ENCODE data around the gene SPRED2.

SPRED2 gene

DNA sequence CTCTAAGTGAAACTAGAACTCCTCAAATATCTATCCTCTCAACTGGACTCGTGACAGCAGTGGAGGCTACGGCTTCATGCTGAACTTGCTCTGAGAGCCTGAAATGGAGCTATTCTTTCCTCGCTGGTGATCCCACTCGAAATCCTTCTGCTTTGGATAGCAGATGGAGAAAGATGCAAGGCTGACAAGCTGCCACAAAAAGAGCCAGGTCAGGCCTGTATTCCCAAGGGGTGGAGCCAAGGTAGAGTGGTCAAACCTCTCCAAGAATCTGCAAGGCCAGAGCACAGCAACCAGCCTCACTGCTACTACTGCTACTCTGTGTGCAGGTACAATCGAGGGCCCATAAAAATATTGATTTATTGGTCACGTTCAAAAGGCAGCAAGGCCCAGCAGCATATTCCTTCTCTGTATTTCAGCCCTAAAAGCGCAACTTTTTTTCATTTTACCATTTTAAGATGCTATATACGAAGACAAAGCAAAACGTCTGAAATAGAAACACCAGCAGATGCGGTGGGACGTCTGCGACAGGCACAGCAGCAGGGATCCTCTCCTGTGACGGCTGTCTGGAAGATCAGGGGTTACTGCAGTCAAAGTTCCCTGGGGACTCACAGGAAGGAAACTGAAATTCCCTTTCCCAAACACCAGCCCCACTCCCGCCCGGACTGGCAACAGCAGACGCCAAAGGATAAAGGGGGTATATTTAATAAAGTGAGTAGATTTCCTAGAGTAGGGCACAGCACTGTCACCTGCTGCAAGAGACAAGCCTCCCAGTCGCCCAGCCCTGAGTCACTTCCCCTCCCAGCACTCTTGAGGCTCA is 2.4 kb downstream of the SPRED2 start:
- Histone ChIP-seq H3K4me1 (ENCODE audit: control insufficient read depth, low read length) (peaks cover 18% of the 10 kb centered on the region), H3K9me3 (ENCODE audit: control insufficient read depth, insufficient read depth, low read length) (no peaks in the 10 kb centered on the region), H3K9me2 (replicated peaks; ENCODE audit: control insufficient read depth, low read length) (no peaks in the 10 kb centered on the region), H3K27me3 (ENCODE audit: control insufficient read depth, low read length) (peaks cover 18% of the 10 kb centered on the region), H3F3A (ENCODE audit: control insufficient read depth, insufficient read depth) (peaks cover 8% of the 10 kb centered on the region), H3K4me2 (ENCODE audit: low read length) (peak overlapping the region; percentile 88), H3K4me3 (ENCODE audit: low read length) (peak overlapping the region; percentile 91), H3K79me2 (ENCODE audit: control insufficient read depth, low read length) (peaks cover 60% of the 10 kb centered on the region), H3K27ac (ENCODE audit: low read depth, low read length) (no peak overlapping the region), H4K20me1 (ENCODE audit: control insufficient read depth, insufficient read depth, low read depth, low read length) (peaks cover 11% of the 10 kb centered on the region), H3K36me3 (ENCODE audit: control insufficient read depth, low read length) (peaks cover 7% of the 10 kb centered on the region)
- TF ChIP-seq, protein P1, sequence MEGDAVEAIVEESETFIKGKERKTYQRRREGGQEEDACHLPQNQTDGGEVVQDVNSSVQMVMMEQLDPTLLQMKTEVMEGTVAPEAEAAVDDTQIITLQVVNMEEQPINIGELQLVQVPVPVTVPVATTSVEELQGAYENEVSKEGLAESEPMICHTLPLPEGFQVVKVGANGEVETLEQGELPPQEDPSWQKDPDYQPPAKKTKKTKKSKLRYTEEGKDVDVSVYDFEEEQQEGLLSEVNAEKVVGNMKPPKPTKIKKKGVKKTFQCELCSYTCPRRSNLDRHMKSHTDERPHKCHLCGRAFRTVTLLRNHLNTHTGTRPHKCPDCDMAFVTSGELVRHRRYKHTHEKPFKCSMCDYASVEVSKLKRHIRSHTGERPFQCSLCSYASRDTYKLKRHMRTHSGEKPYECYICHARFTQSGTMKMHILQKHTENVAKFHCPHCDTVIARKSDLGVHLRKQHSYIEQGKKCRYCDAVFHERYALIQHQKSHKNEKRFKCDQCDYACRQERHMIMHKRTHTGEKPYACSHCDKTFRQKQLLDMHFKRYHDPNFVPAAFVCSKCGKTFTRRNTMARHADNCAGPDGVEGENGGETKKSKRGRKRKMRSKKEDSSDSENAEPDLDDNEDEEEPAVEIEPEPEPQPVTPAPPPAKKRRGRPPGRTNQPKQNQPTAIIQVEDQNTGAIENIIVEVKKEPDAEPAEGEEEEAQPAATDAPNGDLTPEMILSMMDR (IDR thresholded peaks at IDR 0.05; ENCODE audit: low read depth, low read length, poor library complexity, severe bottlenecking) = no peak
- no peak for TF ChIP-seq EZH2phosphoT487 (IDR thresholded peaks at IDR 0.05; ENCODE audit: borderline replicate concordance, low read length)

DNA sequence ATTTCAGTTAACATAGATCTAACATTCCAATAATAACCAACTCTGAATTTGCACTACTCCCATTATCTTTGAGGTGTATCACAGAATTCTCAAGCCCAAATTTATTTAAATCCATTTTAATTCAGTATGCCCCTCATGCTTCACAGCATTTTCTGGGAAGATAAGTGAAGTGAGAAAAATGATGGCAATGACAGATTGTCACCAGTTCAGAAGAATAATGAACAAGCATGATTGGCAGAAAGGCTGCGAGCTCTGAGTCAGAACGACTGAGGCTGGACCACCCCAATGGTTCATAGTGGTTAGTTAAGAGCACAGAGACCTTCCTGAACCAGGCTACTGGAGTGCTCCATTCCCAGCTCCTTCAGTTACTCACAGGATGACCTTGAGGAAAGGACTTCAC is 4.9 kb downstream of the SPRED2 start:
- Histone ChIP-seq H3K79me2 (ENCODE audit: control insufficient read depth, low read length) (peaks cover 84% of the 10 kb centered on the region), H3K36me3 (ENCODE audit: control insufficient read depth, low read length) (peaks cover 7% of the 10 kb centered on the region), H3K27ac (ENCODE audit: low read depth, low read length) (no peak overlapping the region), H3K4me2 (ENCODE audit: low read length) (no peak overlapping the region), H3F3A (ENCODE audit: control insufficient read depth, insufficient read depth) (no peaks in the 10 kb centered on the region; the same call in 1 of the 2 replicates), H4K20me1 (ENCODE audit: control insufficient read depth, insufficient read depth, low read depth, low read length) (peaks cover 15% of the 10 kb centered on the region), H3K9me2 (replicated peaks; ENCODE audit: control insufficient read depth, low read length) (no peaks in the 10 kb centered on the region), H3K9me3 (ENCODE audit: control insufficient read depth, insufficient read depth, low read length) (no peaks in the 10 kb centered on the region), H3K4me1 (ENCODE audit: control insufficient read depth, low read length) (peaks cover 15% of the 10 kb centered on the region), H3K4me3 (ENCODE audit: low read length) (no peak overlapping the region), H3K27me3 (ENCODE audit: control insufficient read depth, low read length) (peaks cover 10% of the 10 kb centered on the region)
- TF ChIP-seq, protein P1 (IDR thresholded peaks at IDR 0.05; ENCODE audit: low read depth, low read length, poor library complexity, severe bottlenecking) = no peak
- no peak for TF ChIP-seq EZH2phosphoT487 (IDR thresholded peaks at IDR 0.05; ENCODE audit: borderline replicate concordance, low read length)

DNA sequence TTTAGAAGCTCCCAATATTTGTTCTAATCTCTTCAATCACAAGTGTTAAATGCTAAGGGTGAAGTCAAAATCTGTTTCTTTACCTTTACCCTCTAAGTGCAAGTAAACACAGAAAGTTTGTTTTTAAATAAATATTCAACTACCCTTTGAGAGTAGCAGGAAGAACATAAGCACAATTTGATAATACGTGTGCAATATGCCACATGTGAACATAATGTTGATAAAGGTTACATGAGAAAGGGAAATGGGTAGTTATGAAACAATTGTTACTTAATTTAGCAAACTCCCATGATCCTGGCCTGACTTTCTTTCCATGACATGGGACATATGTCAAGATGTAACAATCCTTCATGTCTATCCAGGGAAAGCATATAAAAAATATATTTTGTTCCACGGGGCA is 7.1 kb downstream of the SPRED2 start:
- Histone ChIP-seq H3K4me3 (ENCODE audit: low read length) (no peak overlapping the region), H4K20me1 (ENCODE audit: control insufficient read depth, insufficient read depth, low read depth, low read length) (peaks cover 15% of the 10 kb centered on the region)

More for the DNA sequence above, 7.1 kb downstream of the SPRED2 start:
- Histone ChIP-seq H3K79me2 (ENCODE audit: control insufficient read depth, low read length) (peaks cover 93% of the 10 kb centered on the region), H3K9me3 (ENCODE audit: control insufficient read depth, insufficient read depth, low read length) (no peaks in the 10 kb centered on the region), H3K4me2 (ENCODE audit: low read length) (no peak overlapping the region), H3F3A (ENCODE audit: control insufficient read depth, insufficient read depth) (peaks cover 5% of the 10 kb centered on the region; the same call in 1 of the 2 replicates), H3K27me3 (ENCODE audit: control insufficient read depth, low read length) (peaks cover 10% of the 10 kb centered on the region), H3K4me1 (ENCODE audit: control insufficient read depth, low read length) (peaks cover 34% of the 10 kb centered on the region), H3K27ac (ENCODE audit: low read depth, low read length) (no peak overlapping the region), H3K36me3 (ENCODE audit: control insufficient read depth, low read length) (peaks cover 7% of the 10 kb centered on the region), H3K9me2 (replicated peaks; ENCODE audit: control insufficient read depth, low read length) (no peaks in the 10 kb centered on the region)
- TF ChIP-seq, protein P1 (IDR thresholded peaks at IDR 0.05; ENCODE audit: low read depth, low read length, poor library complexity, severe bottlenecking) = no peak
